Activated CD8-positive, alpha-beta memory T cell treated with anti-CD3 and anti-CD28 coated beads, Interleukin-2, amount 50 U/mL, for 1 hour (primary cell): ENCODE data around the gene SUPT7L.
"Not testable (repeated sequence)": the region's sequence is repeated elsewhere in the genome, so short reads cannot be mapped to it uniquely, and the experiment has no call there.

Source experiments
- DNase-seq: peaks from one replicate; pipeline ENCODE4 v3.0.0-alpha.2; 2020; ENCODE audit errors: extremely low read depth

SUPT7L gene

DNA sequence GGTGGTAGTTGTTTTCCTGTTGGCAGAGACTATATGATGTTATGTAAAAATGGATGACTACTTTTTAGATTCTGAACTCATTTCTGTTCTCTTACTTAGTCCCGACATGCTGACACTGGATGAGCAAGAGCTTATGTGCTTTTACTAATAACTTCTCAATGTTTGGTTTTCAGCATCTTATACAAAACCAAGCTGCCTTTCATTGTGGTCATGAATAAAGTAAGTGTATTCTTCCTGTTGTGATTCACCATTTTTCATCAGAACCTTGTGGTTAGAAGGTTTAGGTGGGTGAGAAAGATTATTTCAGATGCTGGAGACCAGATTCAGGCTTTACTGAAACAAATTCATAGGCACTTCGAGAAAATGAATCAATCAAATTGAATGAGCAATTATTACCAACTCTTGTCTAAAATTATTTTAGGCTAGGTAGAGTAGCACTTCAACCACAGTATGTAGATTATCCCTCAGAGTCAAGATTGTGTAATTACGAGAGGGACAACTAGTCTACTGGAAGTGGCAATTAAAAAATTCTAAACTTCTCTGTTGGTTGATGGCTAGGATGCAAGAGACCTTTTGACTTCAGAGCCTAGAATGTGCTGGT, 25.3 kb downstream of the SUPT7L start:
- no peak for DNase-seq

DNA sequence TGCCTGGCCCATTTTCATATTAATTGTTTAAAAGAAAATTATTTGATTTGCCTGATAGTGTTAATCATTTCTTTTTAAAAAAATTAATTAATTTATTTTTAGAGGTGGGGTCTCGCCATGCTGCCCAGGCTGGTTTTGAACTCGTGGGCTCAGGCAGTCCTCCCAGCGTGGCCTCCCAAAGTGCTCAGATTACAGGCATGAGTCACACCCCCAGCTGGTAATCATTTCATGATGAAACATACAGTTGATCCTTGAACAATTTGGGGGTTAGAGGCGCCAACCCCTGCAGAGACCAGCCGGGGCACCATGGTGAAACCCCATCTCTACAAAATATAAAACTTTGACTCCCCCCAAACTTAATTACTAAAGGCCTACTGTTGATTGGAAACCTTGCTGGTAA, 26.6 kb downstream of the SUPT7L start:
- DNase-seq: no peak

DNA sequence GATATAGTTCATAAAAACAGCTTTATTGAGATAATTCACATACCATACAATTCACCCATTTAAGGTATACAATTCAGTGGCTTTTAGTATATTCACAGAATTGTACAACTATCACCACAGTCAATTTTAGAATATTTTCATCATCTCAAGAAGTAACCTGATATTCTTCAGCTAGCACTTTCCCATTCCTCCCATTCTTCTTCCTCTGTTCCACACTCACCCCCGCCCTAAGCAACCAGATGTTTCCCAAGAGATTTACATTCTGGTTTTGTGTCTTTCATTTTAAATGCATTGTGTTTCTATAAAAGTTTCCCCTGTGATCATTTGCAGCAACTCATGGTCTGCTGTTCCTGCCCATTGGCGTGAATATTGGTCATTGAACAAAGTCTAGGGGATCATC, 29.1 kb downstream of the SUPT7L start:
- DNase-seq: no peak

DNA sequence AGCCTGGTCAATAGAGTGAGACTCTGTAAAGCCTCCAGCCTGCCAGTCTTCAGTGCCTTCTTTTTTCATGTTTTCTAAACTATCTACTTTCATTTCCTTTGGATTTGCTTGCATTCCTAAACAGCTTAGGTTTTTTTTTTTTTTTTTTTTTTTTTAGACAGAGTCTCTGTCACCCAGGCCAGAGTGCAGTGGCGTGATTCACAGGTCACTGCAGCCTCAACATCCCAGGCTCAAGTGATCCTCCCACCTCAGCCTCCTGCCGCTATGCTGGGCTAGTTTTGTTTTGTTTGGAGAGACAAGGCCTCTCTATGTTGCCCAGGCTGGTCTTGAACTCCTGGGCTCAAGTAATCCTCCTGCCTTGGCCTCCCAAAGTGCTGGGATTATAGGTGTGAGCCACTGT, 33.2 kb downstream of the SUPT7L start:
- DNase-seq: not testable (repeated sequence)

DNA sequence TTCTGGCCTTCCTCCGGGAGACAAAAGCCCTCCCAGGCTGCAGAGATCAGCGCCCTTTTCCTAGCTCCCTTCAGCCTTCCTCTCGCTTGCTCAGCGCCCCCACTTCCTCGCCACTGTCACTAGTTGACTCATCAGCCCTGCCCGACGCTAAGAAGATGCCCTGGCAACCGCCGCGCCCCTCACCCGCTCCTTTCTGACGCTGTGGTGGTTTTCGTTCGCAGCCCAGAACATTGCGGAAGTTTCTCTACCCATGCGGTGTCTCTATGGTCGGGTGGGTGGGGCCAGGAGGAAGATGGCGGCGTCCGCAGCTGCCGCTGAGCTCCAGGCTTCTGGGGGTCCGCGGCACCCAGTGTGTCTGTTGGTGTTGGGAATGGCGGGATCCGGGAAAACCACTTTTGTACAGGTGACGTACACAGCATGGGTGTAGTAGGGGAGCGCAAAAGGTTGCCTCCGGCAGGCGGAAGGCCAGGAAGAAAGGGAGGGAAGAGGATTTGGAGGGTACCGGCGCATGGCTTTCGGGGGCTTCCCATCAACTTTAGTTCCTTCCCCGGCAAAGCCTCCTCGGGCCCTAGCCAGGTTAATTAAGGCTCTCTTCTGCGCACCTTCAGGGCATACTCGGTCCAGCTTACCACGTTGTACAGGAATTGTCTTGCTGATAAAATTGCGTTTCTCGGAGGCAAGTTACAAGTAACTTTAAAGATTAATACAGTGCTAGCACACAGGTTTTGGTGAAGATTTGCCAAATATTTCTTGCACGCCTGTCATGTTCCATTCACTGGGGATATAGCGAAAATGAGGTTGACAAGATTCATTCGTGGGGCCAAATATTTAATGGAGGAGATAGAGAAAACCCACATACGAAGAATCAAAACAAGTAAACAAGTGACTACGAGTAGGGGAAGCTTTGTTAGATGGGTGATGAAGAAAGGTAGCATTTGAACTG, 34.4 kb downstream of the SUPT7L start, which contains the start of the genes CCDC121 and GPN1:
Gene CCDC121, minus strand, starts transcription at position 246 of the 943 bp plus-strand sequence. CDS start 1,213 bp downstream, outside the sequence.
Gene GPN1, plus strand, starts transcription at position 284 of the 943 bp plus-strand sequence. Its CDS starts 9 bp downstream, at position 293.
- DNase-seq: peak; percentile 88

DNA sequence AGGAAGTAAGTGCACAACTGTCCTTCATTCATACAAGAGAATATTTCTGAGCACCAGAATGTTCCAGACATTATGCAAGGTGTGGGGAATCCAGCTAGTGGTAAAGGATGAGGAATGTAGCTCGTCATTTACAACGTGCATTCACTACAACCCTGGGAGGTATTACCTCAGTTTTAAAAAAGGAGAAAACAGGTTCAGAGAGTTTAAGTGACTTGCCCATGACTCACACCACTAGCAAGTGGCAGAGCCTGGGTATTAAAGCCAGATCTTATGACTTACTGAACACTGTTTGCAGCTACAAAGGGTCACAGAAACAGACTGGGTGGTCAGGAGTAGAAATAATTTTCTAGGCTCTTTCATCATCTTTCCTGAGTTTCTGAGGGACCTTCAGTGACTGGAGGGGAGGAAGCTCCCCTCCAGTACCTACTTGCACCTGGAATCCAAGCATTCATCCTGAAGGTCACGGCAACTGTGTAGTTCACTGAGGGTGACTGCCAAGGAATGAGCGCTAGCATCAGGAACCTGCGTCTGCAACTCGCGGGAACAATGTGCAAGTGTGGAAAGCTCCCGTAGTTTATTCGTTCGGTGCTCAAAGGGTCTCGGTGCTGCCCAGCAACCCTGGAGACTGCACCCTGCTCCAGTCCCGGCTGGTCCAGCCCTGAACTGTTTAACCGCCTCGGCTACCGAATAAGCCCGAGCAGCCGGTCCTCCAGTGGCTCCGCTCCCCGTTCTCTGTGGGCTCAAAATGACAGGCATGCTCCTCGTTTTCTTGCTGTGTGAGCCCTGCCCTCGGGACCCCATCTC, 35.2 kb downstream of the SUPT7L start:
- no peak for DNase-seq

DNA sequence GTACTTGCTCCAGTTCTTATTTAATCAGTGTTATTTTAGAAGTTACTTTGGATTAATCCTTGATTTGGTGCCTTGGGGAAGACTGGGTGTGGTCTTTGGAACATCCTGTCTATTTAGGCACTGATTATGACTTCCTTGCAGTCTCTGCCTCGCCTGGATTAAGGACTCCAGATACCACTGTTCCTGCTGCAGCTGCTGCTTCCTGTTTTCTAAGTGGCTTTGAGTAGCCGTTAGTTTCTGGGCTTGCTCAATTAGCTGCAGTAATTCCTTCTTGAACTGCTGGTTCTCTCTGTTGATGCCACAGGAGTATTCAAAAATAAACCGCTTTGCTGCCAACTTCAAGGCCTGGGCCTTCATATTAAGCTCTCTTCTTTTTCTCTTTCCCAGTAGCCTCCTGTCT, 36.5 kb downstream of the SUPT7L start:
- not testable (repeated sequence) for DNase-seq

DNA sequence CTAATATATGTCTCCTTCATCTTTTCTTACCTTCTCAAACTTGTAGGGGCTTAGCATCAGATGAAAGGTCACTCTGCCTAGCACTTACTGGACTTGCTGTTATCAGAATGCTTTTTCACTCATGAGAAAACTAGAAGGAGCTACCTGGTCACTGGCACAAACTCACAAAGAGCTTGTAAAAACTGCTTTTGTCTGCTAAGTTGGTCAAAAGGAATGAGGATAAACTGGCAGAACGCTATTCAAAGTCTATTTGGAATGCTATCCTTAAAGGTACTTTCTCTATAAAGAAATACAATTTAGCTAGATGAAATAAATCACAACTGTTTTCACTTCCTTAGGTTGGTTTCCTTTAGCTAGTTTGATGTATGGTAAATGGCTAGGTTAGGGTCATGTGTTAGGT, 37.1 kb downstream of the SUPT7L start:
- DNase-seq: not testable (repeated sequence)

DNA sequence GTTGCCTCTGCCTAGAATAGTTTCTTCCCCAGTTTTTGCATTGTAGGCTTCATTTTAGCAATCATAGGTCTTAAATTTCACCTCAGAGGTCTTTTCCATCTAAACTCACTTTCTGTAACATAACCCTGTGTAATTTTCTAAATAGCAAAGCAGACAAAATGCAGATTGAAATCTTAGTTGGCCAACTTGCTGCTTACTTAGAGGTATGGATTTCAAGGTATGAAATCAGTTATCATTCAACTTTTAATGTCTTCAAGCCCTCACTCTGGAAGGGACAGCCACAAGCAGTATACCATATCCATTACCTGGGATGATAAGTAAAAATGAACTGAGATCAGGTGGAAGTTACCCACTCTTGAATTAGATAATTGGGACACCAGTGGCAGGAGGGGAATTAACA, 38.5 kb downstream of the SUPT7L start:
- no peak for DNase-seq

DNA sequence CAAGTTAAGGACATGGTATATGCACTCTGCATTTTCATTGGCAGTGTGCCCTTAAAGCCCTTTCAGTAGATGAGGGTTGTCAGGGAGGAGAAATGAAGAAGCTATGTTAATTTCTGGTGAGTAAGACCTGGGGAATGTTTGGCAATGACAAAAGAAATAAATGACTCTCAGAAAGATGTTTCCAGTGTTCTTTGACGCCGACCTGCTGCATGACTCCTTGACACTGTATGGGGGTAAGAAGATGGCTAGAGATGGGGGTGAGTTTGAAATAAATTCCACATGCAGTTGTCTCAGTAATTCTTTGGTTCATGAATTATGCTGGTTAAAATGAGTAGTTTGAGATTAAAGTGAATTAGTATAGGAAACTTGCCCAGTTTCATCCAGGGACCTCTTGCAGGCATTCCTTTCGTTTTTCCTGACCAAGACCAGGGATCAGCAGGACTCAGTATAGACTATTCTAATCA, 40.5 kb downstream of the SUPT7L start:
- no peak for DNase-seq

DNA sequence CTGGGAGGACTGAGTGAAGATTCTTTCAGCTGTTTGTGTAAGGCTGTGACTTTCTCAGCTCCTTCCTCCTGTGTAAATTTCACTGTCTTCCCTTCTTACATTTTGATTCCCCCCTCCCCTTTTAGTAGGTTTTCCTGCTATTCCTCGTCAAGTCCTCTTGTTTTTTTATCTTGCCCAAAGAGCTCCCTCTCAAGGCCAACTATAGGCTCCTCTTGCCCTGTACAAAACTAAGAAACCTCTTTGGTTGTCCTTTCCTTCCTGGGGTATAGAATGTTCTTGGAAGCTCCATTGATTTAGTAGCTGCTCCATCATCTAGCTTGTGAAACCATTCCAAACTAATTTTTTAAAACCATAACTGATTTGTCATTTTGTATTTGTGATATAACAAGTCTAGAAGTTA, 41.9 kb downstream of the SUPT7L start:
- DNase-seq: no peak

DNA sequence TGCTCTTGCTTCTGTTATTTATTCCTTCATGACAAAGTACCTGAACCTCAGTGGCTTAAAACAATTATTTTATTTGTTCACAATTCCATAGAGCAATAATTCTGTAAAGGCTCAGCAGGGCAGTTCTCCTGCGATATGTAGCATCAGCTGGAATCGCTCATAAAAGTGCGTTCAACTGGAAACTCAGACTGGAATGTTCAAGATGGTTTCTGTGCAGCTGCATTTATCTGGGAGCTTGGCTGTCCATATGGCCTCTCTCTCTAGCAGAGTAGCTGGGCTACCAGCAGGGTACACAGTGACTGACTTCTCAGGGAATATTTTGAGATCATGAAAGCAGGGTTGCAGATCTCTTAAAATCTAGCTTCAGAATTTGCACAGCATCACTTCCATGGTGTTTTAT, 48.1 kb downstream of the SUPT7L start:
- no peak for DNase-seq

DNA sequence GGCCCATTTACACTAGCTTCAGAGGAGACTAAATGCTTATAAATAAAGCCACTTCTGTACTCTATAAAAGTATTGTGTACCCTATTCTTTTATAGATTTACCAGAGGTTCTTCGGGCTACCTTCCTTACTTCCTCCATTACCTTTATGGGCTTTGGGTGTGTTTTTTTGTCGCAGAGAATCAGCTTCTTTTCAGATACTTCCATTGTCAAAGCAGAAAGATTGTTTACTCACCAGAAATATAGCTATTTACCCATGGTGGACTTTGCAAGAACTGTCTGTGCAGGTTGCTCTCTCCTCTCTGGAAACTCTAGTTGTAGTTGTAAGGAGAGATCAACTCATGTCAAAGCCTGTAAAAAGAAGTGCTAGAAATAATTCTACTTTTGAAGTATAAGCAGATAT, 49.4 kb downstream of the SUPT7L start:
- DNase-seq: no peak

DNA sequence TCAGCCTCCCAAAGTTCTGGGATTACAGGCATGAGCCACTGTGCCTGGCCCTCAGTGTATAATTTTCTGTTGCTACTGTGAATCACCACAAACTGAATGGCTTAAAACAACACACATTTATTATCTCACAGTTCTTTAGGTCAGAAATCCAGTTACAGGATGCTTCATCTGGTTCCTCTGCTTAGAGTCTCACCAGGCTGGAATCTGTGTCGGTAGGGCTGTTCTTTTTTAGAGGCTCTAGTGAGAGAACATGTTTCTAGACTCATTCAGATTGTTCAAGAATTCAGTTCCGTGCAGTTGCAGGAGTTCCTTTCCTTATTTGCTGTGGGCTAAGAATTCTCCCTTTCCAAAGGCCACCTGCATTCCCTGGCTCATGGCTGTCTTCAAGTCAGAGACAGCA, 56.8 kb downstream of the SUPT7L start:
- no peak for DNase-seq
